ENCODE data around the gene FOXD3. TPM values are rescaled to one million over a fixed set of nuclear protein-coding genes. Genes with fewer than 3 reads are reported as not detected.

The FOXD3 gene
- total RNA-seq, 1 donor from 2014 or later, result 0.26 TPM

GRCh38 chr1:63277195-63278192 lies 44.9 kb upstream of the FOXD3 start:
- no peaks in the 10 kb centered on the region for H3K27me3 Mint-ChIP-seq (ENCODE audit: unreplicated experiment)

GRCh38 chr1:63281753-63282152 lies 40.6 kb upstream of the FOXD3 start:
- TF ChIP-seq, protein P1, sequence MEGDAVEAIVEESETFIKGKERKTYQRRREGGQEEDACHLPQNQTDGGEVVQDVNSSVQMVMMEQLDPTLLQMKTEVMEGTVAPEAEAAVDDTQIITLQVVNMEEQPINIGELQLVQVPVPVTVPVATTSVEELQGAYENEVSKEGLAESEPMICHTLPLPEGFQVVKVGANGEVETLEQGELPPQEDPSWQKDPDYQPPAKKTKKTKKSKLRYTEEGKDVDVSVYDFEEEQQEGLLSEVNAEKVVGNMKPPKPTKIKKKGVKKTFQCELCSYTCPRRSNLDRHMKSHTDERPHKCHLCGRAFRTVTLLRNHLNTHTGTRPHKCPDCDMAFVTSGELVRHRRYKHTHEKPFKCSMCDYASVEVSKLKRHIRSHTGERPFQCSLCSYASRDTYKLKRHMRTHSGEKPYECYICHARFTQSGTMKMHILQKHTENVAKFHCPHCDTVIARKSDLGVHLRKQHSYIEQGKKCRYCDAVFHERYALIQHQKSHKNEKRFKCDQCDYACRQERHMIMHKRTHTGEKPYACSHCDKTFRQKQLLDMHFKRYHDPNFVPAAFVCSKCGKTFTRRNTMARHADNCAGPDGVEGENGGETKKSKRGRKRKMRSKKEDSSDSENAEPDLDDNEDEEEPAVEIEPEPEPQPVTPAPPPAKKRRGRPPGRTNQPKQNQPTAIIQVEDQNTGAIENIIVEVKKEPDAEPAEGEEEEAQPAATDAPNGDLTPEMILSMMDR (IDR thresholded peaks at IDR 0.05; ENCODE audit: unreplicated experiment), result no peak
- Mint-ChIP-seq H3K4me3 (ENCODE audit: unreplicated experiment) (no peak overlapping the region), H3K9me3 (ENCODE audit: unreplicated experiment) (no peaks in the 10 kb centered on the region), H3K4me1 (ENCODE audit: unreplicated experiment) (no peaks in the 10 kb centered on the region), H3K27me3 (ENCODE audit: unreplicated experiment) (no peaks in the 10 kb centered on the region), H3K36me3 (ENCODE audit: low read depth, unreplicated experiment) (no peaks in the 10 kb centered on the region), H3K27ac (ENCODE audit: unreplicated experiment) (no peak overlapping the region)
- DNase-seq (ENCODE audit: low spot score), result no peak

More at GRCh38 chr1:63277195-63278192, 44.9 kb upstream of the FOXD3 start:
- no peak overlapping the region for H3K4me3 Mint-ChIP-seq (ENCODE audit: unreplicated experiment)
- H3K9me3 Mint-ChIP-seq (ENCODE audit: unreplicated experiment), result no peaks in the 10 kb centered on the region
- no peak for DNase-seq (ENCODE audit: low spot score)
- TF ChIP-seq, protein P1 (IDR thresholded peaks at IDR 0.05; ENCODE audit: unreplicated experiment), result no peak
- no peak overlapping the region for H3K27ac Mint-ChIP-seq (ENCODE audit: unreplicated experiment)
- H3K36me3 Mint-ChIP-seq (ENCODE audit: low read depth, unreplicated experiment), result no peaks in the 10 kb centered on the region
- H3K4me1 Mint-ChIP-seq (ENCODE audit: unreplicated experiment), result no peaks in the 10 kb centered on the region

DNA sequence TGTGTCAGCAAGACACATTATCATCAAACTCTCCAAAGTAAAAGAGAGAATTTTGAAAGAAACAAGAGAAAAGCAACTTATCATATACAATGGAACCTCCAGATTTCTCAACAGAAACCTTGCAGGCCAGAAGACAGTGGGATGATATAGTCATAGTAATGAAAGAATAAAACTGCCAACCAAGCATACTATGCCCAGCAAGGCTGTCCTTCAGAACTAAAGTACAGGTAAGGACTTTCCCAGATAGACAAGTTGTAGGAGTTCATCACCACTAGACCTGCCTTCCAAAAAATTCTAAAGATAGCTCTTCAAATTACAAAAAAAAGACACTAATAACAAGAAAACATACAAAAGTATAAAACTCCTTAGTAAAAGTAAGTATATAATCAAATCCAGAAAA lies 33.2 kb upstream of the FOXD3 start:
- H3K4me3 Mint-ChIP-seq (ENCODE audit: unreplicated experiment), result no peak overlapping the region

GRCh38 chr1:63294803-63295594 lies 27.4 kb upstream of the FOXD3 start:
- DNase-seq (ENCODE audit: low spot score), result no peak
- H3K36me3 Mint-ChIP-seq (ENCODE audit: low read depth, unreplicated experiment), result no peaks in the 10 kb centered on the region
- H3K9me3 Mint-ChIP-seq (ENCODE audit: unreplicated experiment), result no peaks in the 10 kb centered on the region
- no peaks in the 10 kb centered on the region for H3K4me1 Mint-ChIP-seq (ENCODE audit: unreplicated experiment)
- H3K4me3 Mint-ChIP-seq (ENCODE audit: unreplicated experiment), result no peak overlapping the region
- H3K27me3 Mint-ChIP-seq (ENCODE audit: unreplicated experiment), result no peaks in the 10 kb centered on the region
- TF ChIP-seq, protein P1 (IDR thresholded peaks at IDR 0.05; ENCODE audit: unreplicated experiment), result no peak
- no peak overlapping the region for H3K27ac Mint-ChIP-seq (ENCODE audit: unreplicated experiment)

More for the DNA sequence above, 33.2 kb upstream of the FOXD3 start:
- Mint-ChIP-seq H3K4me1 (ENCODE audit: unreplicated experiment) (no peaks in the 10 kb centered on the region), H3K9me3 (ENCODE audit: unreplicated experiment) (peaks cover 6% of the 10 kb centered on the region), H3K36me3 (ENCODE audit: low read depth, unreplicated experiment) (peaks cover 8% of the 10 kb centered on the region), H3K27me3 (ENCODE audit: unreplicated experiment) (no peaks in the 10 kb centered on the region), H3K27ac (ENCODE audit: unreplicated experiment) (no peak overlapping the region)
- TF ChIP-seq, protein P1 (IDR thresholded peaks at IDR 0.05; ENCODE audit: unreplicated experiment), result no peak
- DNase-seq (ENCODE audit: low spot score), result no peak

All from endothelial cell (in vitro differentiated cells).